ENCODE data around the gene METRNL.

Gene METRNL

DNA sequence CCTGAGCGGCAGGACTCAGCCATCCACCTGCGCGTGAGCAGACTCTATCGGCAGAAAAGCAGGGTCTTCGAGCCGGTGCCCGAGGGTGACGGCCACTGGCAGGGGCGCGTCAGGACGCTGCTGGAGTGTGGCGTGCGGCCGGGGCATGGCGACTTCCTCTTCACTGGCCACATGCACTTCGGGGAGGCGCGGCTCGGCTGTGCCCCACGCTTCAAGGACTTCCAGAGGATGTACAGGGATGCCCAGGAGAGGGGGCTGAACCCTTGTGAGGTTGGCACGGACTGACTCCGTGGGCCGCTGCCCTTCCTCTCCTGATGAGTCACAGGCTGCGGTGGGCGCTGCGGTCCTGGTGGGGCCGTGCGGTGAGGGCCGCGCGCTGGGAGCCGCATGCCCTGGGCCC lies 14.9 kb downstream of the METRNL start:
- DNase-seq: no peak

DNA sequence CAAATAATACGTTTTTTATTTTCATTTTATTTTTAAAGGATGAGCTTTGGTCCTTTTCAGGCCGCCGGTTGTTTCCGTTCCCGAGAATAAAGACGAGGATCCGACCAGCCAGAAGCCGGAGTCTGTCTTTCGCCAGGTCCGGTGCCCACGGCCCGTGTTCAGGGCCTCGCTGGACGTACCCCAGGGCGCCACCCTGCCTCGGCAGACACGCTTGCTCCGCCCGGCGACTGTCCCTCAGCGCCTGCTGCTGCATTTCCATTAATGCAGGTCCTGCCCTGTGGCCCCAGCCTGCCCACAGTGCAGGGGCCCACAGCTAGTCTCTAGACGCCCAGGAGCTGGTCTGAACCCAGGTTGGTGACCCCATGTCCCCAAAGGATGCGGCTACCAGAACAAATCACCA lies 15.6 kb downstream of the METRNL start:
- no peak for DNase-seq

DNA sequence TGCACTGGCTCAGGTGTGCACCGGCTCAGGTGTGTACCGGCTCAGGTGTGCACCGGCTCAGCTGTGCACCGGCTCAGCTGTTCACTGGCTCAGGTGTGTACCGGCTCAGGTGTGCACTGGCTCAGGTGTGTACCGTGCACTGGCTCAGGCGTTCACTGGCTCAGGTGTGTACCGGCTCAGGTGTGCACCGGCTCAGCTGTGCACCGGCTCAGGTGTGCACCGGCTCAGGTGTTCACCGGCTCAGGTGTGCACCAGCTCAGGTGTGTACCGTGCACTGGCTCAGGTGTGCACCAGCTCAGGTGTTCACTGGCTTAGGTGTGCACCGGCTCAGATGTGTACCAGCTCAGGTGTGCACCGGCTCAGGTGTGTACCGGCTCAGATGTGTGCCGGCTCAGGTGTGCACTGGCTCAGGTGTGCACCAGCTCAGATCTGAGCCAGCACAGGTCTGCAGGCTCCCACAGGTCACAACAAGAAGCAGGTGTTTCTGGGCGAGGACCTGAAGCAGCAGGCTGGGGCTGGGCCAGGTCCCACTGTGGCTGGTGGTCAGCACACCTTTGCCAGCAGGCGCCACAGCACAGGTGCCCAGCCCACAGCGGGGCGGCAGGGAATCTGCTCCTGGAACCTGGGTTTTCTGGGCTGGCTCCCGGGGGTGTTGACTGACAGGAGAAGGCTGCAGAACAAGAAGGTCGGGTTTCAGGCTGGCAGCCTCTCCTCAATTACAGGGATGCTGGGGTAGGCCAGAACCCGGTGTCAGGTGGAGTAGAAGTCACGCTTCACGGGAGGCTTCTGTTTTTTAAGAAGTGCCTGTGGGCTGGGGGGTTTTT lies 17.2 kb downstream of the METRNL start:
- no peak for DNase-seq

DNA sequence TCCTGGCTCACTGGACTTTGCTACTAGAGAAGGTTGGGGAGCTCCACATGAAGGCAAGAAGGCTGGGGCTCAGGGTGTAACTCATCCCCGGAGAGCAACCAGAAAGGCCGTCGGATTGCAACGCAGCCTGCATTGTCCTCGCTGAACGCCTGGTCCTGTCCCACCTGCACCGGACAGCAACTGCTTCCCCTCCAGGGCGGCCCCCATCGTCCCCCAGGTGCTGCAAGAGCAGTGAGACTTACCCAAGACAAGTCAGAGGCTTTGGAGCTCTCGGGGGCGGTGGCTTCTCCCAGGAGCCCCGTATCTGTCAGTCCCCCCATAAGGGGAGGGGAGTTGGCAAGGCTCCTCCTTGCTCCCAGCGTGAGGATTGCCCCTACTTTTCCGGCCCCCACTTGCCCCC lies 18.4 kb downstream of the METRNL start:
- no peak for DNase-seq

DNA sequence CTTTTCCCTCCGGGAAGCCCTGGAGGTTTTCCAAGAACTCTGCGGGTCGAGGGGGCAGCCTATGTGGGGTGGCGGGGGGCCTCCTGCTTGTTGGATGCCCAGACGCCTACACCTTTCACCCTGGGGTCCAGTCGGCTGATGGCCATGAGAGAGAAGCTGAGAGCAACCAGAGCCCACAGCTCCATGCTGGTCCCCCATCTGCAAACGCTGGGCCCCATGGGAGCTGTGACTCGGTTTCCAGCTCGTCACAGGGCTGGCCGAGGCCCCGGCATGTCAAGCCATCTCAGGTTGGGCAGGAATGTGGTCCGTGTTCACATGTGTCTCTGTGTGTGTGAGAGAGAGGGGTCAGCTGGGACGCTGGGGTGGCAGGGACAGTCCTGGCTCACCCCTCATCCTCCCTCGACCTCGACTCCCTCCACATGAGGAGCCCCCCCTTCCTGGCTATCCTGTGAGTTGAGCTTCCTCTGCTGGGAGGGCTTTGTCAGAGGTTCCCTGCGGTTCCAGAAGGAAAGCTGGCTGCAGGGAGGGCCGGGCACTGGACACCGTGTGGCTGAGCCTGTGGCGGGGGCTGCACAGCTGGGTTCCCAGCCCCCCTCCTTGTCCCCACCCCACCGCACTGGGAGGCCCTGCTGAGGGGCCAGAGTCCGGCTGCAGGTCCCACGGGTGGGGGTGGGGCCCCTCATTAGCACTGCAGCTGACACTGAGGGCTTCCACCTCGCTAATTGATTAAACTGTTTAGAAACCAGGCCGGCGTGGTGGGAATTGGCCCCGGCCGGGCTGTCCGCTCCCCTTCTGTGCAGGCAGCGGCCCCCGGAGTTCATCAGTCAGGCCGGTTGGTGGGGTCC lies 19.1 kb downstream of the METRNL start:
- DNase-seq: no peak

DNA sequence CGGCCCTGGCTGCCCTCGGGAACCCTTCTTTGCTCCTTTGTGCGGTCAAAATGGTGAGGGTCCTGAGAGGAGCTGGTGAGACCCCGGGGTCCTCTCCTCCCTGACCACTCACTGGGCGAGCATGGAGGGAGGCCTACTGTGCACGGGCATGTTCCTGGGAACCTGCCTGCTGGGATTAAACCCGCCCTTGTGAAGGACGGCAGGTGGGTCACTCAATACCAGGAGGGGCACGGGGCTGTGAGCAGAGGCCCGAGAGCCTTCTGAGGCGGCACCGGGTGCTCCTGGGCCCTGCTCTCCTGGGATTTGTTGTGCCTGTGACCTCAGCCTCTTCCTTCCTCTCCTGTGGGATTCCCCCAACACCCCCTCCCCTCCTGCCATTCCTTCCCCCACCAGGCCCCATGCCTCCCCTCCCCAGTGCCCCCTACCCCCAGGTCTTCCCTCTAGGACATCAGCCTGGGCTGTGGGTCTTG lies 19.7 kb downstream of the METRNL start:
- DNase-seq: no peak

DNA sequence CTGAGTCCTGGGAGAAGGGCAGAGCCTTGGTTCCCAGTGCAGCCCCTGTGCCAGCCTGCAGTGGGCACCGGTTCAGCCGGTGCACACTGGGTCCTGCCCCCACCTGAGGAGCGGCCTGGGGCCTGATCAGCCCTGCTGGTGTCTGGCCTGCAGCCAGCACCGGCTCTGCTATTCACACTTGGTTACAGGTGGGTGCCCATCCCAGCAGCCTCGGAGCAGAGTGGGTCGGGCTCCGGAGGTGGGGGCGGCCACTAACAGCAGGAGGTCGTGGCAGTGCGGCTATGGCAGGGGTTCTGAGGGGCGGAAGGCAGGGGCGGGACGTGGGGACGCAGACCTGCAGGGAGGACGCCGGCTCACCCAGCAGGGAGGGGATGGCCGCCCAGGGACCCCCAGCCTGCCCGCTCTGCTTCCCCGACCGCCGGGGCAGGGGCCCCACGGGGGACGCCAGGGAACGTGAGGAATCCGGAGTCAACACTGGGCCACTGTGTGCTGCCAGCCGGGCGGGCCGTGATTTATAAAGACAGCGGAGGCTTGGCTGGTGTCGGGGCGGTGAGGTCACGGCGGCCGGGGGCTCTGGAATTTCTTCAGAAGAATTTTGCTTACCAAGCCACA lies 20.3 kb downstream of the METRNL start:
- DNase-seq: no peak

DNA sequence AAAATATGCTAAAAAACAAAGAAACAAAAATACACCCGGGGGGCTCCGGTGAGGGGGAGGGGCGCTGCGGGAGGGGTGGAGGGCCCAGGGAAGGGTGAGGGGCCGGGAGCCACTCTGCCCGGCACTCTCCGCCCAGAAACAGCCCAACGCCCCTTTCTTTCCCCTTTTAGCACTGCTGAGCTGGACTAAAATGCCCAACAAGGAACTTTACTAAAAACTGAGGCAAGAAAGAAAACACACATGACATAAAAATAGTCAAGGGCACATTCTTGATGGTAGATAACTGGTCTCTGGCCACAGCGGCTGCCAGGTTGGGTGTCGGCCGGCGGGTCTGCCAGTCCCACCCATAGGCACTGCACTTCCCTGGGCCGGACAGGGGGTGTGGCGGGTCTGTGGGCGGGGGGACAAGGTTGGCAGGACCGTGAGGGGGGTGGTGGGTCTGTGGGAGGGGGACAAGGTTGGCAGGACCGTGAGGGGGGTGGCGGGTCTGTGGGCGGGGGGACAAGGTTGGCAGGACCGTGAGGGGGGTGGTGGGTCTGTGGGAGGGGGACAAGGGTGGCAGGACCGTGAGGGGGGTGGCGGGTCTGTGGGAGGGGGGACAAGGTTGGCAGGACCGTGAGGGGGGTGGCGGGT lies 20.9 kb downstream of the METRNL start:
- DNase-seq: no peak

DNA sequence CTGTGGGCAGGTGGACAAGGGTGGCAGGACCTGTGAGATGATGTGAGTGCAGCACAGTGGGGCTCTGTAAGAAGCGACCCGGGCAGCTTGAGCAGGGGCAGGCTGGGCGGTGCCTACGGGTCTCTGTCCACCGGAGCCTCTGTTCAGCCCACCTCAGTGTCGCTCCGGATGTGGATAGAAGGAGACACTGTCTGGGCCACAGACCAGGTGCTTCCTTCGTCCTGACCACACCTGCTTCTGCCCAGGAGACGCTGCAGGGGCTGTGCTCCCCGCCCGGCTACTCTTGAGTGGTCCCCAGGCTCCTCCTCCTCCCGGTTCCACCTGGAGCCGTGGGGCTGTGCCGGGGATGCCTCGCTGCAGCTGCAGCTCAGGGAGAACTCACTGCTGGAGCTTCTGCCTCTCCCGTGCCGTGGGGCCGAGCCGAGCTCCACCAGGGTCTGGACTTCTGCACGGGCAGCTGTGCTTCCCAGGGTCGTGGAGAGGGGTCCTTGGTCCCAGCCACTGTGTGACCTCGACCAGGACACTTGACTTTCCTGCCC lies 21.5 kb downstream of the METRNL start:
- DNase-seq: no peak

DNA sequence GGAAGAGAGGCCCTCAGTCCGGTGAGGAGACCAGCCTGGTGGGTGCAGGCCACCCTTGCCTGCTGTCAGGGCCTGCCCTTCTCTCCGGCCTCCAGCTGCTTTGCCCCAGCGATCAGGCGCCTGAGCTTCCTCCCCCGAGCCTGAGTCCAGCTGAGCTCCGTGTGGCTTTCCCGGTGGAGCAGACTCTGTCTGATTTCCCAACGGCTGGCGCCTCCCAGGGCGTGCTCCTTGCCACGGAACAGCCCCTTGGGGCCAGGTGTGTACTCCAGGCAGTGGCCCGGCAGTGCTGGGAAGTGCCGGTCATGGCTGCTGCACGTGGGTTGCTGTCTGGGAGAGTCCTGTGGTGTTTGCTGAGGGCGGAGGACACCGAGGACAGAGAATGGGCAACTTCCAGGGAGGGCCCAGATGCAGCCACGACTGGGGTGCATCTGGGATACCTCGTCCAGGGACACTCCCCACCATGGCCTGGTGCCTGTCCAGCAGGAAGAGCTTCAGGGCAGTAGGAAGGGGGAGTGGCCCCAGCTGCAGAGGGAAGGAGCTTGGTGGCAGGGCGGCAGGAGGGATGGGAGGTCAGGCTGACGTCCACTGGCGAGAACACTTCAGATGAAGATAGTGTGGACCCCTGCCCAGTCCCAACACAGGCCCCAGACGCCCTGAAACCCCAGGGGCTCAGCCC lies 22.5 kb downstream of the METRNL start:
- DNase-seq: no peak

DNA sequence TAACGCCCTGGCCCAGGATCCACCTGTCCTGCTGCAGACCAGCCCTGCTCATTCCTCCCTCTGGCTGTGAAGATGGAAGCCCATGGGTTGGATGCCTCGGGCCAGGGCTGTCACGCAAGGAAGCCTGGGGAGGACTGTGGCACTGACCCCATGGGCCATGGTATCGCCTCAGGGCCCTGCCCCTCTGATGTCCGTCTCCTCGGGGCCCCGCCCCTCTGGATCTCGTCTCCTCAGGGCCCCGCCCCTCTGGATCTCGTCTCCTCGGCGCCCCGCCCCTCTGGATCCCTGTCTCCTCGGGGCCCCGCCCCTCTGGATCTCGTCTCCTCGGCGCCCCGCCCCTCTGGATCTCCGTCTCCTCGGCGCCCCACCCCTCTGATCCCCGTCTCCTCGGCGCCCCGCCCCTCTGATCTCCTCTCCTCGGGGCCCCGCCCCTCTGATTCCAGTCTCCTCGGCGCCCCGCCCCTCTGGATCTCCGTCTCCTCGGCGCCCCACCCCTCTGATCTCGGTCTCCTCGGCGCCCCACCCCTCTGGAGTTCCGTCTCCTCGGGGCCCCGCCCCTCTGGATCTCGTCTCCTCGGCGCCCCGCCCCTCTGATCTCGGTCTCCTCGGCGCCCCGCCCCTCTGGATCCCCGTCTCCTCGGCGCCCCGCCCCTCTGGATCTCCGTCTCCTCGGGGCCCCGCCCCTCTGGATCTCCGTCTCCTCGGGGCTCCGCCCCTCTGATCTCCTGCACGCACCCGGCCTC lies 24.0 kb downstream of the METRNL start:
- no peak for DNase-seq

DNA sequence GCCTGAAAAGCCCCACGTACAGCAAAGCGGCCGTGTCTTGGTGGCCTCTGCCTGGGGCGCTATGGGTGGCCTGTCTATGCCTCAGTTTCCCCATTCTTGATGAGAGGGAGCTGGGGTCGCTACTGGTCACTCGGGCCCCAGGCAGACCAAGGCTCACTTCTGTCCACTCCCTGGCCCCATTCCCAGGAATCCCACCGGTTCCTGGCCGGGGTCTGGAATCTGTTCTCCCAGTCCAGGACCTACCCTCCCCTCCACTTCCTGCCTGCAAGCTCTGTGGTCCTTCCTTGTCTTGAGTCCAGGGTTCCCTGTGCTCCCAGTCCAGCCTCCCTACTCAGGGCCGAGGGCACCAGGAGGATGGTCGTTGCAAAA lies 24.5 kb downstream of the METRNL start:
- DNase-seq: no peak

DNA sequence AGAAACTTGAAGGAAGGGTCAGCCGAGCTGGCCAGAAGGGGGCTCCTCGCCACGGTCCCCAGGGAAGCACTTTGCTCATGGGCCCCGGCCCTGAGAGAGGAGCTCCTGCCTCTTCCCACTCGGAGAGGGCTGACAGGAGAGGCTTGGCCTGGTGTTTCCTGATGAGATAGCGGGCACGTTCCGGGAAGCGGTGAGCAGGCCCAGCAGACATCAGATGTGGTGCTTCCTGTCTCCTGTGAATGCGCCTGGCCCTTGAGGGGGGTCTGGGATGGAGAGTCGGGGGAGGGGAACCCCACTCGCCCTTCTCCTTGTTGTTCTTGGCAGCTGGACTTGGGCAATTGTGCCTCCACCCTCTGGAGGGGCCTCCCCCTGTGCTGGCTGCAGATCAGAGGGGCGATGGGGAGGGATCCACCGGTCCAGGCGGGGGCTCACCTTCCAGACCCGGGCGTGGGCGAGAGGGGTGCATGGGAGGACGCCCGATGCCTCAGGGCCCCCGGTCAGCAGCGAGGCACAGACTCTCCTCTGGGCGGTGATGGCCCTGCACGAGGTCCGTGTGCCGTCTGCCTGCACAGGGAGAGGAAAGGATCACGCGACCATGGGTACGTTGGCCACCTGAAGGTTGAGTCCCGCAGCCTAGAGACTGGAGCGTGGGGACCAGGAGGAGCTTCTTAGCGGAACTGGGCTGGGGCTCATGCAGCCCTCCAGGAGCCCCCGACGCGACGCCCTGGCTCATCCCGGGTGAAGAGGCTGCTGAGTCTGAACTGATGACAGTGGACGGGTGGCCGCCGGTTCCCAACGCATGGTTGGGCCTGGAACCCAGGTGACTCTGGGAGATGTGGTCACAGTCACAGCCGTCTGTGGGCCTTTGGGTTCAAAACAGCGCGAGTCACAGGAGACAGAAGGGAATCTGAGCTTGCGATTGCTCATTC lies 25.4 kb downstream of the METRNL start:
- DNase-seq: no peak

DNA sequence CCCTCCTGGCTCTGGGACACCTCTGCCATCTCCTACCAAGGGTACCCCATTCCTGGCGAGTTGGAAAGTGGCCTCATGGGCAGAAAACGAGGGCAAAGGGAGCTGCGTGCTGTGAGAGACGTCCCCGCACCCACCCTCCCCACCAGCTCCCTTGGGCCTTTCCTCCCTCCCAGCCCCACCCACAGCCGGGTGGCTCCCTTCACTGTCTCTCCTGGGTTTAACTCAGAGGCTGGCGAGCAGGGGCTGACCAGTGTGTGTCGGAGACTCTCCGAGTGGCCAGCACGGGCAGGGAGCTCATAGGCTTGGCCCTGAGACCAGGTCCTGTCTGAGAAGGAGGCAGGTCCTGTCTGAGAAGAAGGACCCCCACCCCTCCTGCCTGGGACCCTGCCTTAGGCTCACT lies 26.1 kb downstream of the METRNL start:
- DNase-seq: no peak

DNA sequence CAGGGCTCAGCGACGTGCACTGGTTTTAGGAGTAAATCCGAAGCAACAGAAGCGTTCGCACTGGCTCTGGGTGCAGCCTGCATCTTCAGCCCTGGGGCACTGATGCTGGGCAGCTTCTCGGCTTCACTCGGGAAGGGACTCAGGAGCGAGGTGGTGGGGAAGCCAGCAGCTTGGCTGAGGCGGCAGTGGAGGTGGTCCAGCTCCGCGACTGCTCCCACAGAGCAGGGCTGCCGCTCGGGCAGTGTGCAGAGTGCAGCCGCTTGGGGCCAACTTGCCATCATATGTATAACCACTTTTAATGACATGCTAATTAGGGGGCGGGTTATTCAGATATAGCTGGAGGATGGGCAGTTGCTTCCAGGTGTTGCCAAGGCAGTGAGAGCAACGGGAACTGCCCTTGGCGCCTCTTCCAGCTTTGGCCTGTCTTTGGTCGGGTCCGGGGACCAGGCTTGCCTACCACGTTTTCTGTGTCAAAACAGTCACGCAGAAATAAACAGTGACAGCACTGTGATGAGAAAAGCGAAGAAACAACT lies 26.7 kb downstream of the METRNL start:
- DNase-seq: no peak

DNA sequence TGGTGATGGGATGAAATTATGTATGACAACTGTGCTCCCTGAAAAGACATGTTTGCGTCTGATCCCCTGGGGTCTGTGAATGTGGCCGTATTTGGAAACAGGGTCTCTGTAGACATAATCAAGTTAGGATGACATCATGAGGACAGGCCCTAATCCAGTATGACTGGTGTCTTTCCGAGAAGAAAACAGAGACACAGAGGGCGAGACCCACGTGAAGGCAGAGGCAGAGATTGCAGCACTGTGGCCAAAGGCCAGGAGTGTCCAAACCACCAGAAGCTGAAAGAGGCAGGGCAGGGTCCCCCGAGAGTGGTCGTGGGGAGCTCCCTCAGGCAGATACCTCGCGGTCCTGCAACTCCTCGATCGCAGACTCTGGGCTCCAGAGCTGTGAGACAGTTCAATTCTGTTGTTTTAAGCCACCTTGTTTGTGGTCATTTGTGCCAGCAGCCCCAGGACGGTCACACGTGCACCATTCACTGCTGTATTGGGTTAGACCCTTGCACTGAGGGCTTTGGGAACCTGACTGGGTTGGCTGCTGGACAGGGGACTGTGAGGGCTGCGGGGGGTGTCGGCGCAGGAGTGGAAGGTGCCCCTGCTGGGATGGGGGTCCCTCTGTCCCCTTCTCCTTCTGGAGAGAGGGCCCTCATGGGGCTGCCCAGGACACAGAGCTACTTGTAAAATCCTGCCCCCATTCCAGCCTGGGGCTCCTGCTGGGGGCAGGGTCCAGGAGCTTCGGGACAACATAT lies 27.7 kb downstream of the METRNL start:
- no peak for DNase-seq

DNA sequence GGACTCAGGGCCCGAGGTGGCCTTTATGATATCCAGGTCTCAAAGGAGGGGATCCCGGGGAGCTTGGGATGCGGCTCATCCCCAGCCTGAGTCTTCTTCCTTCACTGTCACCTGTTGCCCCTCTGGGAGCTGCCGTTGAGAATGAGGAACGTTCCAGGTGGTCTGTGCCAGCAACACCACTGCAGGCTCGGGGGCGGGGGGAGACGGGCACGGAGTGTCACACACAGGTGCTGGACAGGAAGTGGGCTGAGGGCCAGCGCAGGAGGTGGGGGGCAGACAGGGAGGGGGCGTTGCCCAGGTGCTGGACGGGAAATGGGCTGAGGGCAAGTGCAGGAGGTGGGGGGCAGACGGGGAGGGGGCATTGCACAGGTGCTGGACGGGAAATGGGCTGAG lies 28.2 kb downstream of the METRNL start:
- no peak for DNase-seq

DNA sequence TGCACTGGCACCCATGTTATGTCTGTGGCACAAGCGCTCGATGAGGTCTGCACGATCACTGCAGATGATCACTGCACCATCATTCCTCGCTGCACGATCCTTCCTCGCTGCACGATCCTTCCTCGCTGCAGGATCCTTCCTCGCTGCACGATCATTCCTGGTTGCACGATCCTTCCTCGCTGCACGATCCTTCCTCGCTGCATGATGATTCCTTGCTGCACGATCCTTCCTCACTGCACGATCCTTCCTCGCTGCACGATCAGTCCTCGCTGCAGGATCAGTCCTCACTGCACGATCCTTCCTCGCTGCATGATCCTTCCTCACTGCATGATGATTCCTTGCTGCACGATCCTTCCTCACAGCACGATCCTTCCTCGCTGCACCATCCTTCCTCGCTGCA lies 29.3 kb downstream of the METRNL start:
- no peak for DNase-seq

DNA sequence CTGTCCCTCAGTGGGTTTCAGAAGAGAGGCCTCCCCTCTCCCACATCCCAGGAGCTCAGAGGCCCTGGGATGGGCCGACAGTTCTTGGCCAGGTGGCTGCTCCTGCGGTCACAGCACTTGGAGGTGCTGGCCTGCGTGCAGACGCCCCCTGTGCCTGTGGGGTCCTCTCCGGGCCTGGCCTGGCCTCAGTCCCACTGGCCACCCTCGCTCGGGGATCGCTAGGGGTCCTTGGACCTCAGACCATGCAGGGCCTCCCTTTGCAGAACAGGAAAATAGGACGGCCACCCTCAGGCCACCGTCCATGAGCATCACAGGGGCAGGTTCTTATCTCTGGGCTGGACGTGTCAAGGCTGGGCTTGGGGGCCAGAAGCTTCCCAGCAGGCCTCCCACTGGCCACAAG lies 30.0 kb downstream of the METRNL start:
- DNase-seq: no peak
